Stimulated activated CD8-positive, alpha-beta memory T cell treated with anti-CD3 and anti-CD28 coated beads, Interleukin-4, amount 100 ng/mL, for 48 hours (primary cell): ENCODE measurements around the gene PIK3CD.
A peak's percentile ranks its signal among the peaks of the same experiment; 100 is the strongest.

ENCODE experiments used
- DNase-seq: peaks from one replicate; pipeline ENCODE4 v3.0.0-alpha.2; 2020

PIK3CD gene

GRCh38 chr1:9651565-9652378 lies at the start of gene PIK3CD:
TSS of gene PIK3CD (plus strand) at chr1:9651731. CDS start at chr1:9710456, 58,725 bp downstream.
- DNase-seq = peak; percentile 60

GRCh38 chr1:9601942-9602793 lies 49.4 kb upstream of the PIK3CD start:
- DNase-seq = no peak

GRCh38 chr1:9602794-9603167 lies 48.8 kb upstream of the PIK3CD start:
- no peak for DNase-seq

- no peak for DNase-seq
Observed at GRCh38 chr1:9603307-9603706, 48.2 kb upstream of the PIK3CD start.

GRCh38 chr1:9603766-9604753 lies 47.5 kb upstream of the PIK3CD start:
- no peak for DNase-seq

- no peak for DNase-seq
Observed at GRCh38 chr1:9604836-9605235, 46.7 kb upstream of the PIK3CD start.

- no peak for DNase-seq
Observed at GRCh38 chr1:9605946-9606455, 45.5 kb upstream of the PIK3CD start.

- no peak for DNase-seq
Observed at GRCh38 chr1:9606458-9606857, 45.1 kb upstream of the PIK3CD start.

GRCh38 chr1:9606948-9607347 lies 44.6 kb upstream of the PIK3CD start:
- DNase-seq = no peak

- DNase-seq = no peak
Observed at GRCh38 chr1:9607352-9607751, 44.2 kb upstream of the PIK3CD start.

- no peak for DNase-seq
Observed at GRCh38 chr1:9609998-9610397, 41.5 kb upstream of the PIK3CD start.

GRCh38 chr1:9610548-9610947 lies 41.0 kb upstream of the PIK3CD start:
- DNase-seq = no peak

GRCh38 chr1:9611716-9612115 lies 39.8 kb upstream of the PIK3CD start:
- no peak for DNase-seq

- no peak for DNase-seq
Observed at GRCh38 chr1:9612162-9612845, 39.2 kb upstream of the PIK3CD start.

- DNase-seq = no peak
Observed at GRCh38 chr1:9612871-9613624, 38.5 kb upstream of the PIK3CD start.

GRCh38 chr1:9613625-9614299 lies 37.8 kb upstream of the PIK3CD start:
- no peak for DNase-seq

GRCh38 chr1:9615316-9616063 lies 36.0 kb upstream of the PIK3CD start:
- DNase-seq = peak; percentile 72

- DNase-seq = no peak
Observed at GRCh38 chr1:9618909-9619679, 32.4 kb upstream of the PIK3CD start.

- DNase-seq = no peak
Observed at GRCh38 chr1:9621032-9621431, 30.5 kb upstream of the PIK3CD start.
